Neural cell (in vitro differentiated cells): ENCODE data around the gene PC. TPM values are rescaled to one million over a fixed set of nuclear protein-coding genes. Genes with fewer than 3 reads are reported as not detected.

Experiments used
- H2AFZ ChIP-seq: fragments of 200-600, 300-800 bp; sonication (generic), shearing (Covaris generic); 2 replicates; pipeline ENCODE4 v1.6.0; 2014; ENCODE audit warnings: low read depth, mild to moderate bottlenecking, antibody characterized with exemption, low read length, moderate library complexity
- H3F3A ChIP-seq: fragments of 200-600 bp; shearing (Covaris generic); 2 replicates; pipeline ENCODE4 v1.6.1; 2016; ENCODE audit warnings: mild to moderate bottlenecking, moderate library complexity, mixed read lengths, antibody characterized with exemption, low read length; ENCODE audit not compliant: insufficient read depth, poor library complexity, severe bottlenecking
- H3K27ac ChIP-seq: fragments of 200-600, 300-800 bp; sonication (generic), shearing (Covaris generic); 2 replicates; pipeline ENCODE4 v1.5.1; 2014; ENCODE audit warnings: mild to moderate bottlenecking, low read length, moderate library complexity
- H3K27me3 ChIP-seq: fragments of 300-800, 200-600 bp; sonication (generic), shearing (Covaris generic); 2 replicates; pipeline ENCODE4 v1.6.0; 2014; ENCODE audit warnings: mild to moderate bottlenecking, low read depth, low read length, moderate library complexity; ENCODE audit not compliant: insufficient read depth
- H3K36me3 ChIP-seq: fragments of 300-800, 200-600 bp; sonication (generic), shearing (Covaris generic); 2 replicates; pipeline ENCODE4 v1.5.1; 2014; ENCODE audit warnings: mild to moderate bottlenecking, antibody characterized with exemption, low read length, moderate library complexity; ENCODE audit not compliant: insufficient read depth
- H3K4me2 ChIP-seq: fragments of 300-800, 200-600 bp; sonication (generic), shearing (Covaris generic); 2 replicates; pipeline ENCODE4 v1.6.0; 2014; ENCODE audit warnings: mild to moderate bottlenecking, low read length
- H3K4me3 ChIP-seq: fragments of 300-800, 200-600 bp; sonication (generic), shearing (Covaris generic); 2 replicates; pipeline ENCODE4 v1.5.1; 2014; ENCODE audit warnings: mild to moderate bottlenecking, low read length, moderate library complexity
- H3K79me2 ChIP-seq: fragments of 200-600 bp; shearing (Covaris generic); replicated peaks from 2 replicates; pipeline ENCODE4 v1.6.0; 2014; ENCODE audit warnings: mild to moderate bottlenecking, low read length, moderate library complexity; ENCODE audit not compliant: insufficient read depth
- H3K9ac ChIP-seq: fragments of 300-800, 200-600 bp; sonication (generic), shearing (Covaris generic); 2 replicates; pipeline ENCODE4 v1.6.1; 2016; ENCODE audit warnings: mild to moderate bottlenecking, low read length, mixed read lengths
- H3K9me2 ChIP-seq: fragments of 200-600 bp; shearing (Covaris generic); 2 replicates; pipeline ENCODE4 v1.6.1; 2016; ENCODE audit warnings: mild to moderate bottlenecking, low read length, mixed read lengths; ENCODE audit not compliant: insufficient read depth
- H3K9me3 ChIP-seq: fragments of 200-600, 300-800 bp; sonication (generic), shearing (Covaris generic); 2 replicates; pipeline ENCODE4 v1.6.1; 2016; ENCODE audit warnings: mild to moderate bottlenecking, mixed run types, low read length, moderate library complexity, mixed read lengths
- H4K20me1 ChIP-seq: fragments of 200-600 bp; shearing (Covaris generic); 2 replicates; pipeline ENCODE4 v1.6.1; 2016; ENCODE audit warnings: mild to moderate bottlenecking, mixed run types; ENCODE audit not compliant: insufficient read depth
- EP300 ChIP-seq: fragments of 450-650 bp; conservative IDR thresholded peaks from 2 replicates; pipeline ENCODE4 v1.6.1; 2014; ENCODE audit warnings: antibody characterized with exemption, mild to moderate bottlenecking, moderate library complexity; ENCODE audit not compliant: poor library complexity, severe bottlenecking
- EZH2 ChIP-seq: fragments of 200-600, 300-800 bp; shearing (Covaris generic), sonication (generic); IDR thresholded peaks from 2 replicates; pipeline ENCODE4 v1.6.1; 2014; ENCODE audit warnings: antibody characterized with exemption, low read length, borderline replicate concordance, mild to moderate bottlenecking; ENCODE audit not compliant: insufficient read depth, poor library complexity, severe bottlenecking
- MXI1 ChIP-seq: fragments of 450-650 bp; conservative IDR thresholded peaks from 2 replicates; pipeline ENCODE4 v1.6.1; 2014; ENCODE audit warnings: antibody characterized with exemption, mild to moderate bottlenecking; ENCODE audit not compliant: poor library complexity, severe bottlenecking
- POLR2AphosphoS5 ChIP-seq: IDR thresholded peaks from 2 replicates; pipeline ENCODE4 v1.6.1; 2012
- RAD21 ChIP-seq: fragments of 450-650 bp; conservative IDR thresholded peaks from 2 replicates; pipeline ENCODE4 v1.6.1; 2014; ENCODE audit warnings: antibody characterized with exemption, mild to moderate bottlenecking, moderate library complexity
- SMC3 ChIP-seq: fragments of 450-650 bp; conservative IDR thresholded peaks from 2 replicates; pipeline ENCODE4 v1.6.1; 2014; ENCODE audit warnings: antibody characterized with exemption, mild to moderate bottlenecking, moderate library complexity; ENCODE audit not compliant: poor library complexity
- TAF1 ChIP-seq: IDR thresholded peaks from 2 replicates; pipeline ENCODE4 v1.6.1; 2012; ENCODE audit warnings: low read depth
- polyA plus RNA-seq: library from polyadenylated mRNA; depleted of rRNA; stranded (reverse); fragments of >200 nt; gene quantifications from 2 replicates; pipeline ENCODE4 v1.2.3, GENCODE V29; 2014
- TF ChIP-seq, protein P1 (sequence below): IDR thresholded peaks from 2 replicates; pipeline ENCODE4 v1.6.1; 2012; ENCODE audit warnings: borderline replicate concordance
- TF ChIP-seq, protein P2 (sequence below): fragments of 450-650 bp; IDR thresholded peaks from 2 replicates; pipeline ENCODE4 v1.5.1; 2014; ENCODE audit warnings: antibody characterized with exemption, mild to moderate bottlenecking, moderate library complexity; ENCODE audit not compliant: poor library complexity, severe bottlenecking

PC gene
- polyA plus RNA-seq, 1 donor from 2014 or later: 8.9 TPM

DNA sequence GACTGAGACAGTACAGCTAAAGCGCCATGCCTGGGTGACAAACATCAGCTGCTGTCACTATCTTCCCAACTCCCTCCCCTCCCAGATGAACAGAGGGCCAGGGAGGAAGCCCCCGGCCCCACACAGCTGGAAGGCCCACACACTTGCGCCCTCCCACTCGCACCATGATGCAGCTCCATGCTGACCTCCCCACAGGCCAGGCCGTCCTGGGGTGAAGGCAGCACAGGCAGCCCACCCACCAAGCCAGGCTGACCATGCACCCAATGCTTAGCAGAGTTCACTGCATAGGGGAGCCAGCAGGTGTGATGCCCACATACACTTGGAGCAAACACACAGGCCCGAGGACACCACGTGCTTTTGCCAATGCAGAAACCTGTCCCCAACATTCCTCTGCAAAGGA lies 79.2 kb downstream of the PC start:
- TF ChIP-seq MXI1: no peak
- no peak for TF ChIP-seq EP300
- TF ChIP-seq TAF1: no peak
- TF ChIP-seq RAD21: no peak
- TF ChIP-seq SMC3: no peak
- no peak for TF ChIP-seq EZH2
- TF ChIP-seq, protein P1, sequence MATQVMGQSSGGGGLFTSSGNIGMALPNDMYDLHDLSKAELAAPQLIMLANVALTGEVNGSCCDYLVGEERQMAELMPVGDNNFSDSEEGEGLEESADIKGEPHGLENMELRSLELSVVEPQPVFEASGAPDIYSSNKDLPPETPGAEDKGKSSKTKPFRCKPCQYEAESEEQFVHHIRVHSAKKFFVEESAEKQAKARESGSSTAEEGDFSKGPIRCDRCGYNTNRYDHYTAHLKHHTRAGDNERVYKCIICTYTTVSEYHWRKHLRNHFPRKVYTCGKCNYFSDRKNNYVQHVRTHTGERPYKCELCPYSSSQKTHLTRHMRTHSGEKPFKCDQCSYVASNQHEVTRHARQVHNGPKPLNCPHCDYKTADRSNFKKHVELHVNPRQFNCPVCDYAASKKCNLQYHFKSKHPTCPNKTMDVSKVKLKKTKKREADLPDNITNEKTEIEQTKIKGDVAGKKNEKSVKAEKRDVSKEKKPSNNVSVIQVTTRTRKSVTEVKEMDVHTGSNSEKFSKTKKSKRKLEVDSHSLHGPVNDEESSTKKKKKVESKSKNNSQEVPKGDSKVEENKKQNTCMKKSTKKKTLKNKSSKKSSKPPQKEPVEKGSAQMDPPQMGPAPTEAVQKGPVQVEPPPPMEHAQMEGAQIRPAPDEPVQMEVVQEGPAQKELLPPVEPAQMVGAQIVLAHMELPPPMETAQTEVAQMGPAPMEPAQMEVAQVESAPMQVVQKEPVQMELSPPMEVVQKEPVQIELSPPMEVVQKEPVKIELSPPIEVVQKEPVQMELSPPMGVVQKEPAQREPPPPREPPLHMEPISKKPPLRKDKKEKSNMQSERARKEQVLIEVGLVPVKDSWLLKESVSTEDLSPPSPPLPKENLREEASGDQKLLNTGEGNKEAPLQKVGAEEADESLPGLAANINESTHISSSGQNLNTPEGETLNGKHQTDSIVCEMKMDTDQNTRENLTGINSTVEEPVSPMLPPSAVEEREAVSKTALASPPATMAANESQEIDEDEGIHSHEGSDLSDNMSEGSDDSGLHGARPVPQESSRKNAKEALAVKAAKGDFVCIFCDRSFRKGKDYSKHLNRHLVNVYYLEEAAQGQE: no peak
- TF ChIP-seq, protein P2, sequence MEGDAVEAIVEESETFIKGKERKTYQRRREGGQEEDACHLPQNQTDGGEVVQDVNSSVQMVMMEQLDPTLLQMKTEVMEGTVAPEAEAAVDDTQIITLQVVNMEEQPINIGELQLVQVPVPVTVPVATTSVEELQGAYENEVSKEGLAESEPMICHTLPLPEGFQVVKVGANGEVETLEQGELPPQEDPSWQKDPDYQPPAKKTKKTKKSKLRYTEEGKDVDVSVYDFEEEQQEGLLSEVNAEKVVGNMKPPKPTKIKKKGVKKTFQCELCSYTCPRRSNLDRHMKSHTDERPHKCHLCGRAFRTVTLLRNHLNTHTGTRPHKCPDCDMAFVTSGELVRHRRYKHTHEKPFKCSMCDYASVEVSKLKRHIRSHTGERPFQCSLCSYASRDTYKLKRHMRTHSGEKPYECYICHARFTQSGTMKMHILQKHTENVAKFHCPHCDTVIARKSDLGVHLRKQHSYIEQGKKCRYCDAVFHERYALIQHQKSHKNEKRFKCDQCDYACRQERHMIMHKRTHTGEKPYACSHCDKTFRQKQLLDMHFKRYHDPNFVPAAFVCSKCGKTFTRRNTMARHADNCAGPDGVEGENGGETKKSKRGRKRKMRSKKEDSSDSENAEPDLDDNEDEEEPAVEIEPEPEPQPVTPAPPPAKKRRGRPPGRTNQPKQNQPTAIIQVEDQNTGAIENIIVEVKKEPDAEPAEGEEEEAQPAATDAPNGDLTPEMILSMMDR: no peak
- no peak for TF ChIP-seq POLR2AphosphoS5
- Histone ChIP-seq H3F3A (no peaks in the 10 kb centered on the region), H3K36me3 (no peaks in the 10 kb centered on the region), H3K4me3 (no peak overlapping the region), H3K9me3 (no peaks in the 10 kb centered on the region), H4K20me1 (no peaks in the 10 kb centered on the region), H3K79me2 (no peaks in the 10 kb centered on the region), H2AFZ (no peak overlapping the region), H3K9ac (no peak overlapping the region), H3K27me3 (no peaks in the 10 kb centered on the region), H3K4me2 (no peak overlapping the region), H3K9me2 (no peaks in the 10 kb centered on the region), H3K27ac (no peak overlapping the region)

GRCh38 chr11:66878474-66878873 lies 79.7 kb downstream of the PC start:
- no peak overlapping the region for H3K9ac ChIP-seq
- H3K9me3 ChIP-seq: no peaks in the 10 kb centered on the region
- H3K36me3 ChIP-seq: no peaks in the 10 kb centered on the region
- H4K20me1 ChIP-seq: no peaks in the 10 kb centered on the region
- no peak overlapping the region for H2AFZ ChIP-seq
- no peak overlapping the region for H3K4me3 ChIP-seq
- H3K27ac ChIP-seq: no peak overlapping the region
- H3F3A ChIP-seq: no peaks in the 10 kb centered on the region
- no peaks in the 10 kb centered on the region for H3K79me2 ChIP-seq
- no peak overlapping the region for H3K4me2 ChIP-seq
- TF ChIP-seq RAD21: no peak
- TF ChIP-seq, protein P1: no peak
- no peak for TF ChIP-seq POLR2AphosphoS5
- TF ChIP-seq, protein P2: no peak
- TF ChIP-seq EP300: no peak
- no peak for TF ChIP-seq SMC3
- no peak for TF ChIP-seq EZH2
- no peak for TF ChIP-seq TAF1
- TF ChIP-seq MXI1: no peak
- no peaks in the 10 kb centered on the region for H3K9me2 ChIP-seq
- H3K27me3 ChIP-seq: no peaks in the 10 kb centered on the region
